ENCODE data around the gene PLA2G12B.

Gene PLA2G12B

DNA sequence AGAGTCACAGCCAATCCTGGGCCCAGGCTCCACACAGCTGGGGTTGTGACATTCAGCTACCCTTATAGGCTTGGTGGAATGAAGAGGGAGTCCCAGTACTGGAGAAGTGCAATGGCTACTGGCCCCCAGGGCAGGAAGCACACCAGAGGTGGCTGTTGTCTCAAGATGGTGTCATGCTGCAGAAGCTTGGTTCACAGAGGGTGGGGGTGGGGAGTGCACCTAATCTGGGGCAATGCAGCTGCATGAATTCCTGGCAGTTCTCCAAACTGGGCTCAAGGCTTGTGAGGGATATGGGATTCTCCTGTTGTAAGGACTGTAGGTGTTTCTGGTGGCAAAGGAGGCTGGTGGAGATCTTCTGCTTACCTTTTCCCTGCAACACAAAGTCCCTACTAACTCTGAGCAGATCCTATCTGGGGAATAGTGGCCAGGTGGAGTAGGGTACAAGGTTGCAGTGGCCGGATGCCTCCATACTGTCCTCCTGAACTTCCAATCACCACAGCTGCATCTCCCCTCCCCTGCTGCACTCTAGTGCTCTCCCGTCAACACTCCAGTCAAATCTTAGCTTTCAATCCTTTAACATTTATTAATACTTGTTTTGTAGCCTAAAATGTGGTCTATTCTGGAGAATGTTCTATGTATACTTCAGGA lies 27.4 kb upstream of the PLA2G12B start:
- H3K4me1 ChIP-seq, result no peaks in the 10 kb centered on the region
- H3K79me2 ChIP-seq, result no peaks in the 10 kb centered on the region
- no peaks in the 10 kb centered on the region for H3K36me3 ChIP-seq (ENCODE audit: control insufficient read depth, insufficient read depth, low read length)
- no peak overlapping the region for H3K4me2 ChIP-seq (ENCODE audit: low read length)
- no peak for TF ChIP-seq CTCF (IDR thresholded peaks at IDR 0.05)
- H2AFZ ChIP-seq, result no peak overlapping the region
- no peaks in the 10 kb centered on the region for H3K9me3 ChIP-seq (ENCODE audit: control insufficient read depth, low read length)
- H3K27ac ChIP-seq, result no peak overlapping the region
- no peak overlapping the region for H3K4me3 ChIP-seq (ENCODE audit: low read depth, low read length)
- H3K27me3 ChIP-seq (ENCODE audit: control insufficient read depth, insufficient read depth, low read length), result no peaks in the 10 kb centered on the region
- H3K9ac ChIP-seq, result no peak overlapping the region

- no peak overlapping the region for H2AFZ ChIP-seq
These were observed 26.6 kb upstream of the PLA2G12B start for GRCh38 chr10:72981028-72981881.

DNA sequence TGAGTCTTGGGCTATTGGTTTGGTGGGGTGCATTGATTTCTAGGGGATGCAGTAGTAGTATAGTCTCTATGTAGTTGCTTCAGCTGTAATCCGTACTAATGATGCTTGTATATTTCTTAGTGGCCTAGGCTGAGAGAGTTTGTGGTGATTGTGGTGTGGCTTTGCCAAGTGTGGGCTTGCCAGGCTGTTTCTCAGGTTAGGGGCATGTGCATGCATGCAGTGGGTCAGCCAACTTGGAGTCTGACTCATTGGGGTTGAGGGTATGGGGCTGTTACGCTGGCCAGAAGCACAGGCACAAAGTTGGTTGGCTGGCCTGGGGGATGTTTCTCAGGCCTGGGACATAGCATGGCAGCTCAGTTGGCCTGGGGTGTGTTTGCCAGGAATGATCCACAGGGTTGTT lies 25.7 kb upstream of the PLA2G12B start:
- Histone ChIP-seq H3K9me3 (ENCODE audit: control insufficient read depth, low read length) (no peaks in the 10 kb centered on the region), H3K4me2 (ENCODE audit: low read length) (no peak overlapping the region), H2AFZ (no peak overlapping the region), H3K4me1 (no peaks in the 10 kb centered on the region), H3K36me3 (ENCODE audit: control insufficient read depth, insufficient read depth, low read length) (no peaks in the 10 kb centered on the region), H3K4me3 (ENCODE audit: low read depth, low read length) (no peak overlapping the region), H3K9ac (no peak overlapping the region), H3K27ac (no peak overlapping the region), H3K79me2 (no peaks in the 10 kb centered on the region), H3K27me3 (ENCODE audit: control insufficient read depth, insufficient read depth, low read length) (no peaks in the 10 kb centered on the region)
- TF ChIP-seq CTCF (IDR thresholded peaks at IDR 0.05), result no peak

More at GRCh38 chr10:72981028-72981881, 26.6 kb upstream of the PLA2G12B start:
- H3K27ac ChIP-seq, result no peak overlapping the region
- H3K27me3 ChIP-seq (ENCODE audit: control insufficient read depth, insufficient read depth, low read length), result no peaks in the 10 kb centered on the region
- no peak overlapping the region for H3K4me2 ChIP-seq (ENCODE audit: low read length)
- H3K4me1 ChIP-seq, result no peaks in the 10 kb centered on the region
- no peak overlapping the region for H3K9ac ChIP-seq
- TF ChIP-seq CTCF (IDR thresholded peaks at IDR 0.05), result no peak
- no peaks in the 10 kb centered on the region for H3K9me3 ChIP-seq (ENCODE audit: control insufficient read depth, low read length)
- no peaks in the 10 kb centered on the region for H3K79me2 ChIP-seq
- H3K4me3 ChIP-seq (ENCODE audit: low read depth, low read length), result no peak overlapping the region
- H3K36me3 ChIP-seq (ENCODE audit: control insufficient read depth, insufficient read depth, low read length), result no peaks in the 10 kb centered on the region

DNA sequence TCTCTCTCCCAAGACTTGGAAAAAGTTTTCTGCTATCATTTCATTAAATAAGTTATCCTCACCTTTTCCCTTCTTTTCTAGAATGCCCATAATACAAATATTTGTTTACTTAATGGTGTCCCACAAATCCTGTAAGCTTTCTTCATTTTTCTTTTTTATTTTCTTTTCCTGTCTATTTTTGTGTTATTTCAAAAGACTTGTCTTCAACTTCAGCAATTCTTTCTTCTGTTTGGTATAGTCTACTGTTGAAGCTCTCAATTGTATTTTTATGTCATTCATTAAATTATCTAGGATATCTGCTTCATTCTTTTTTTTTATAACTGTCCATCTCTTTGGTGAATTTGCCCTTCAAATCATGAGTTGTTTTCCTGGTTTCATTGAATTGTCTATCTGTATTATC lies 25.1 kb upstream of the PLA2G12B start:
- H3K27me3 ChIP-seq (ENCODE audit: control insufficient read depth, insufficient read depth, low read length), result no peaks in the 10 kb centered on the region
- no peak for TF ChIP-seq CTCF (IDR thresholded peaks at IDR 0.05)
- no peaks in the 10 kb centered on the region for H3K36me3 ChIP-seq (ENCODE audit: control insufficient read depth, insufficient read depth, low read length)
- H3K4me3 ChIP-seq (ENCODE audit: low read depth, low read length), result no peak overlapping the region
- H3K4me1 ChIP-seq, result no peaks in the 10 kb centered on the region
- no peak overlapping the region for H2AFZ ChIP-seq
- H3K4me2 ChIP-seq (ENCODE audit: low read length), result no peak overlapping the region
- H3K27ac ChIP-seq, result no peak overlapping the region
- no peaks in the 10 kb centered on the region for H3K79me2 ChIP-seq
- no peaks in the 10 kb centered on the region for H3K9me3 ChIP-seq (ENCODE audit: control insufficient read depth, low read length)
- H3K9ac ChIP-seq, result no peak overlapping the region

All from parathyroid adenoma (tissue), 2 donors.